ENCODE measurements around the gene POLR2M. TPM values are rescaled to one million over a fixed set of nuclear protein-coding genes. Genes with fewer than 3 reads are reported as not detected.

Gene POLR2M
- total and polyA plus RNA-seq, 2 experiments from 2014 or later: 19.6 to 46.3 TPM

DNA sequence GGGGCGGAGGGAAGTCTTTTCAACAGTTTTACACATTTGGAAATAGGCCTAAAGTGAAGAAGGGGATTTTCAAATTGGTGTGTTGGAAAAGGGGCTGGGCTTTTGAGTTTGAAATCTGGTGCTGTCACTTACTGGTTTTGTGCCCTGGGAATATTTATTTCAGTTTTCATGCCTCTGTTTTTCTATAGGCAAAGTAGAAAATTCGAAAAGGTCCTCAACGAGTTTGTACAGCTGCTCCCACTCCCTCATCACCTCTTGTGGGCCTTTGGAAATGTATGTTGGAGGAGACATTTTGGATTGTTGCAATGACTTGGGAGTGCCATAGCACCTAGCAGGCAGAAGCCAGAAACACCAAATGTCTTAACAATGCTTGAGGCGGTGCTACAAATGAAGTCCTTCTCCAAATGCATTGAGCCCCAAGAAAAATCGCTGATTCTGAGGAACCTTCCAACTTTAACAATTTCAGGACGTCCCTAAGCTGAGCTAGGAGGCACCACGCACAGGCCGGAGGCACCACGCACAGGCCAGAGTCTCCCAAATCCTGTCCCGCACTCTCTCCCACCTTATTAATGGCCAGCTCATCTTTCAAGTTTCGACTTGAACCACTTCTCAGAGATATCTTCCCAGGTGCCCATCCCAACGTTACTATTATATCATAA is 639 bp upstream of the POLR2M start (continued):
- TF ChIP-seq, protein P1, sequence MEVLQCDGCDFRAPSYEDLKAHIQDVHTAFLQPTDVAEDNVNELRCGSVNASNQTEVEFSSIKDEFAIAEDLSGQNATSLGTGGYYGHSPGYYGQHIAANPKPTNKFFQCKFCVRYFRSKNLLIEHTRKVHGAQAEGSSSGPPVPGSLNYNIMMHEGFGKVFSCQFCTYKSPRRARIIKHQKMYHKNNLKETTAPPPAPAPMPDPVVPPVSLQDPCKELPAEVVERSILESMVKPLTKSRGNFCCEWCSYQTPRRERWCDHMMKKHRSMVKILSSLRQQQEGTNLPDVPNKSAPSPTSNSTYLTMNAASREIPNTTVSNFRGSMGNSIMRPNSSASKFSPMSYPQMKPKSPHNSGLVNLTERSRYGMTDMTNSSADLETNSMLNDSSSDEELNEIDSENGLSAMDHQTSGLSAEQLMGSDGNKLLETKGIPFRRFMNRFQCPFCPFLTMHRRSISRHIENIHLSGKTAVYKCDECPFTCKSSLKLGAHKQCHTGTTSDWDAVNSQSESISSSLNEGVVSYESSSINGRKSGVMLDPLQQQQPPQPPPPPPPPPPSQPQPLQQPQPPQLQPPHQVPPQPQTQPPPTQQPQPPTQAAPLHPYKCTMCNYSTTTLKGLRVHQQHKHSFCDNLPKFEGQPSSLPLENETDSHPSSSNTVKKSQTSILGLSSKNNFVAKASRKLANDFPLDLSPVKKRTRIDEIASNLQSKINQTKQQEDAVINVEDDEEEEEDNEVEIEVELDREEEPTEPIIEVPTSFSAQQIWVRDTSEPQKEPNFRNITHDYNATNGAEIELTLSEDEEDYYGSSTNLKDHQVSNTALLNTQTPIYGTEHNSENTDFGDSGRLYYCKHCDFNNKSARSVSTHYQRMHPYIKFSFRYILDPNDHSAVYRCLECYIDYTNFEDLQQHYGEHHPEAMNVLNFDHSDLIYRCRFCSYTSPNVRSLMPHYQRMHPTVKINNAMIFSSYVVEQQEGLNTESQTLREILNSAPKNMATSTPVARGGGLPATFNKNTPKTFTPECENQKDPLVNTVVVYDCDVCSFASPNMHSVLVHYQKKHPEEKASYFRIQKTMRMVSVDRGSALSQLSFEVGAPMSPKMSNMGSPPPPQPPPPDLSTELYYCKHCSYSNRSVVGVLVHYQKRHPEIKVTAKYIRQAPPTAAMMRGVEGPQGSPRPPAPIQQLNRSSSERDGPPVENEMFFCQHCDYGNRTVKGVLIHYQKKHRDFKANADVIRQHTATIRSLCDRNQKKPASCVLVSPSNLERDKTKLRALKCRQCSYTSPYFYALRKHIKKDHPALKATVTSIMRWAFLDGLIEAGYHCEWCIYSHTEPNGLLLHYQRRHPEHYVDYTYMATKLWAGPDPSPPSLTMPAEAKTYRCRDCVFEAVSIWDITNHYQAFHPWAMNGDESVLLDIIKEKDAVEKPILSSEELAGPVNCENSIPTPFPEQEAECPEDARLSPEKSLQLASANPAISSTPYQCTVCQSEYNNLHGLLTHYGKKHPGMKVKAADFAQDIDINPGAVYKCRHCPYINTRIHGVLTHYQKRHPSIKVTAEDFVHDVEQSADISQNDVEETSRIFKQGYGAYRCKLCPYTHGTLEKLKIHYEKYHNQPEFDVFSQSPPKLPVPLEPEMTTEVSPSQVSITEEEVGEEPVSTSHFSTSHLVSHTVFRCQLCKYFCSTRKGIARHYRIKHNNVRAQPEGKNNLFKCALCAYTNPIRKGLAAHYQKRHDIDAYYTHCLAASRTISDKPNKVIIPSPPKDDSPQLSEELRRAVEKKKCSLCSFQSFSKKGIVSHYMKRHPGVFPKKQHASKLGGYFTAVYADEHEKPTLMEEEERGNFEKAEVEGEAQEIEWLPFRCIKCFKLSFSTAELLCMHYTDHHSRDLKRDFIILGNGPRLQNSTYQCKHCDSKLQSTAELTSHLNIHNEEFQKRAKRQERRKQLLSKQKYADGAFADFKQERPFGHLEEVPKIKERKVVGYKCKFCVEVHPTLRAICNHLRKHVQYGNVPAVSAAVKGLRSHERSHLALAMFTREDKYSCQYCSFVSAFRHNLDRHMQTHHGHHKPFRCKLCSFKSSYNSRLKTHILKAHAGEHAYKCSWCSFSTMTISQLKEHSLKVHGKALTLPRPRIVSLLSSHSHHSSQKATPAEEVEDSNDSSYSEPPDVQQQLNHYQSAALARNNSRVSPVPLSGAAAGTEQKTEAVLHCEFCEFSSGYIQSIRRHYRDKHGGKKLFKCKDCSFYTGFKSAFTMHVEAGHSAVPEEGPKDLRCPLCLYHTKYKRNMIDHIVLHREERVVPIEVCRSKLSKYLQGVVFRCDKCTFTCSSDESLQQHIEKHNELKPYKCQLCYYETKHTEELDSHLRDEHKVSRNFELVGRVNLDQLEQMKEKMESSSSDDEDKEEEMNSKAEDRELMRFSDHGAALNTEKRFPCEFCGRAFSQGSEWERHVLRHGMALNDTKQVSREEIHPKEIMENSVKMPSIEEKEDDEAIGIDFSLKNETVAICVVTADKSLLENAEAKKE (CRISPR knock-in tag; IDR thresholded peaks at IDR 0.05): no peak

DNA sequence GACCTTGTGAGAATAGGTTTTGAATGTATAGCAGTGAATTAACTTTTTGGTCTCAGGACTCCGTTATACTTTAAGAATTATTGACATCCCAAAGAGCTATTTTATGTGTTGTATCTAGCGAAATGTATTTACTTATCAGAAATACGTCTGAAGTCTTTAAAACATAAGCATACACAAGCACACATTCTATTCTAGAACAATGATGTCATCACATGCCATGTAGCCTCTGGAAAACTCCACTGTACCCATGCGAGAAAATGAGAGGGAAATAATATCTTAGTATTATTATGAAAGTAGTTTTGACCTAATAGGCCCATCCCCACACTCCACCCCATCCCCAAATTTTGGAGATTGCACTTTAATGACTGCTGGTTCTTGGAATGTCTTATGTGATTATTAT is 1.5 kb downstream of the POLR2M start:
- peak overlapping the region; percentile 92 for H3K4me2 ChIP-seq
- peaks cover 37% of the 10 kb centered on the region for H3K36me3 ChIP-seq (ENCODE audit: insufficient read depth)
- H3K27me3 ChIP-seq (ENCODE audit: insufficient read depth): peaks cover under 1% of the 10 kb centered on the region; the same call in 1 of the 2 replicates
- Mint-ChIP-seq H3K27me3 (ENCODE audit: insufficient read depth, low read depth, poor library complexity) (peaks cover 15% of the 10 kb centered on the region), H3K4me1 (peaks cover 7% of the 10 kb centered on the region; the same call in 2 of the 3 replicates), H3K36me3 (ENCODE audit: low read depth) (peaks cover 37% of the 10 kb centered on the region), H3K4me3 (peak overlapping the region; percentile 91), H3K9me3 (no peaks in the 10 kb centered on the region), H3K27ac (no peak overlapping the region)
- TF ChIP-seq STAT1 (IDR thresholded peaks at IDR 0.05; ENCODE audit: unreplicated experiment): no peak
- TF ChIP-seq, protein P2, sequence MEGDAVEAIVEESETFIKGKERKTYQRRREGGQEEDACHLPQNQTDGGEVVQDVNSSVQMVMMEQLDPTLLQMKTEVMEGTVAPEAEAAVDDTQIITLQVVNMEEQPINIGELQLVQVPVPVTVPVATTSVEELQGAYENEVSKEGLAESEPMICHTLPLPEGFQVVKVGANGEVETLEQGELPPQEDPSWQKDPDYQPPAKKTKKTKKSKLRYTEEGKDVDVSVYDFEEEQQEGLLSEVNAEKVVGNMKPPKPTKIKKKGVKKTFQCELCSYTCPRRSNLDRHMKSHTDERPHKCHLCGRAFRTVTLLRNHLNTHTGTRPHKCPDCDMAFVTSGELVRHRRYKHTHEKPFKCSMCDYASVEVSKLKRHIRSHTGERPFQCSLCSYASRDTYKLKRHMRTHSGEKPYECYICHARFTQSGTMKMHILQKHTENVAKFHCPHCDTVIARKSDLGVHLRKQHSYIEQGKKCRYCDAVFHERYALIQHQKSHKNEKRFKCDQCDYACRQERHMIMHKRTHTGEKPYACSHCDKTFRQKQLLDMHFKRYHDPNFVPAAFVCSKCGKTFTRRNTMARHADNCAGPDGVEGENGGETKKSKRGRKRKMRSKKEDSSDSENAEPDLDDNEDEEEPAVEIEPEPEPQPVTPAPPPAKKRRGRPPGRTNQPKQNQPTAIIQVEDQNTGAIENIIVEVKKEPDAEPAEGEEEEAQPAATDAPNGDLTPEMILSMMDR (conservative IDR thresholded peaks at IDR 0.05; ENCODE audit: low read depth in 2 of 2): no peak
- 0 out of 2 replicates have a peak, but pooled peaks cover 4% of the 10 kb centered on the region for H3K4me1 ChIP-seq (ENCODE audit: insufficient read depth)
- peak overlapping the region; percentile 86 for H3K4me3 ChIP-seq
- ATAC-seq (no peak), DNase-seq (ENCODE audit: low spot score) (no peak)
- peaks cover 5% of the 10 kb centered on the region for H4K20me1 ChIP-seq (replicated peaks; ENCODE audit: insufficient read depth)
- no peak overlapping the region for H2AFZ ChIP-seq
- H3K79me2 ChIP-seq (replicated peaks; ENCODE audit: insufficient read depth): peaks cover 37% of the 10 kb centered on the region
- peaks cover 7% of the 10 kb centered on the region for H3K9me2 ChIP-seq (ENCODE audit: insufficient read depth)
- no peak overlapping the region for H3K27ac ChIP-seq (ENCODE audit: low read depth)
- no peaks in the 10 kb centered on the region for H3F3A ChIP-seq (replicated peaks; ENCODE audit: low read depth)
